PC-3 (cell line): ENCODE results near the gene PUM2. TPM values are rescaled to one million over a fixed set of nuclear protein-coding genes. Genes with fewer than 3 reads are reported as not detected.
A peak's percentile ranks its signal among the peaks of the same experiment; 100 is the strongest.

Experiments
- ATAC-seq: fragments of 200-7000 bp; cut with Tn5 transposase; 2 replicates; pipeline ENCODE4 v1.9.1; 2020; ENCODE audit warnings: mild to moderate bottlenecking, moderate library complexity
- BruUV-seq: library from RNA; stranded (reverse); fragments of 400-500 nt; replicated peaks from 2 replicates; lab custom pipeline; 2021; lab: Mats Ljungman, UMichigan
- CTCF ChIA-PET: fragments of 300-600 bp; sonication (Branson Sonifier 250); formaldehyde crosslinking; loops from one replicate; lab custom pipeline; 2022; ENCODE audit warnings: antibody characterized with exemption; lab: Charles Lee
- POLR2A ChIA-PET: fragments of 300-600 bp; sonication (Branson Sonifier 250); formaldehyde crosslinking; loops from one replicate; lab custom pipeline; 2022; ENCODE audit warnings: antibody characterized with exemption; ENCODE audit not compliant: unreplicated experiment; lab: Charles Lee
- DNase-seq: peaks from one replicate; pipeline ENCODE4 v3.0.0-alpha.2; 2015
- H2AFZ ChIP-seq: fragments of 300-600 bp; sonication (generic); 2 replicates; pipeline ENCODE4 v1.6.0; 2016; ENCODE audit warnings: antibody characterized with exemption, low read length
- H3F3A ChIP-seq: fragments of 300-600 bp; sonication (generic); one replicate; pipeline ENCODE4 v1.6.0; 2017; ENCODE audit warnings: antibody characterized with exemption, low read length, control low read depth, mild to moderate bottlenecking; ENCODE audit not compliant: unreplicated experiment
- H3K27ac ChIP-seq: fragments of 300-600 bp; sonication (generic); 2 replicates; pipeline ENCODE4 v1.5.1; 2016; ENCODE audit warnings: mild to moderate bottlenecking, low read length
- H3K27me3 ChIP-seq: fragments of 300-600 bp; sonication (generic); 2 replicates; pipeline ENCODE4 v1.6.1; 2016; ENCODE audit warnings: low read length, mixed read lengths
- H3K36me3 ChIP-seq: fragments of 300-600 bp; sonication (generic); 2 replicates; pipeline ENCODE4 v1.6.1; 2016; ENCODE audit warnings: low read depth, mixed run types, low read length, mixed read lengths
- H3K4me1 ChIP-seq: fragments of 300-600 bp; sonication (generic); 2 replicates; pipeline ENCODE4 v1.5.1; 2016; ENCODE audit warnings: low read length; ENCODE audit not compliant: insufficient read depth
- H3K4me2 ChIP-seq: fragments of 300-600 bp; sonication (generic); 2 replicates; pipeline ENCODE4 v1.6.0; 2016; ENCODE audit warnings: low read length
- H3K4me3 ChIP-seq: fragments of 300-600 bp; sonication (generic); 2 replicates; pipeline ENCODE4 v1.5.1; 2016; ENCODE audit warnings: mild to moderate bottlenecking, low read length, mixed read lengths
- H3K79me2 ChIP-seq: fragments of 300-600 bp; sonication (generic); 2 replicates; pipeline ENCODE4 v1.6.1; 2017; ENCODE audit warnings: low read length, mixed read lengths
- H3K9ac ChIP-seq: fragments of 300-600 bp; sonication (generic); 2 replicates; pipeline ENCODE4 v1.6.0; 2016; ENCODE audit warnings: mild to moderate bottlenecking, low read length
- H3K9me2 ChIP-seq: fragments of 300-600 bp; sonication (generic); replicated peaks from 2 replicates; pipeline ENCODE4 v1.6.1; 2016; ENCODE audit warnings: mixed run types, low read length, mixed read lengths
- H3K9me3 ChIP-seq: fragments of 300-600 bp; sonication (generic); 2 replicates; pipeline ENCODE4 v1.6.1; 2016; ENCODE audit warnings: low read length, mixed read lengths
- H4K20me1 ChIP-seq: fragments of 300-600 bp; sonication (generic); 2 replicates; pipeline ENCODE4 v1.6.1; 2016; ENCODE audit warnings: low read length, mixed read lengths
- EZH2 ChIP-seq: fragments of 300-600 bp; sonication (generic); IDR thresholded peaks from one replicate; pipeline ENCODE4 v1.6.1; 2017; ENCODE audit warnings: antibody characterized with exemption, mild to moderate bottlenecking, low read length; ENCODE audit not compliant: unreplicated experiment
- EZH2phosphoT487 ChIP-seq: fragments of 300-600 bp; sonication (generic); IDR thresholded peaks from 2 replicates; pipeline ENCODE4 v1.6.1; 2018; ENCODE audit warnings: mild to moderate bottlenecking, antibody characterized with exemption, low read length, borderline replicate concordance
- intact Hi-C: fragments of 100-400 bp; cut with micrococcal nuclease; formaldehyde crosslinking; loops from 2 replicates; pipeline ENCODE4 v1.9.0; 2023
- total RNA-seq: library from RNA; depleted of rRNA; stranded (reverse); fragments of >200 nt; gene quantifications from 2 replicates; pipeline ENCODE4 v1.2.3, GENCODE V29; 2014
- TF ChIP-seq, protein P1 (sequence below): fragments of 300-600 bp; sonication (generic); conservative IDR thresholded peaks from 2 replicates; pipeline ENCODE4 v1.5.1; 2017; ENCODE audit warnings: antibody characterized with exemption, low read depth, mild to moderate bottlenecking, low read length

PUM2 gene
- total RNA-seq, 1 experiment from 2014 or later: 14.9 TPM

DNA sequence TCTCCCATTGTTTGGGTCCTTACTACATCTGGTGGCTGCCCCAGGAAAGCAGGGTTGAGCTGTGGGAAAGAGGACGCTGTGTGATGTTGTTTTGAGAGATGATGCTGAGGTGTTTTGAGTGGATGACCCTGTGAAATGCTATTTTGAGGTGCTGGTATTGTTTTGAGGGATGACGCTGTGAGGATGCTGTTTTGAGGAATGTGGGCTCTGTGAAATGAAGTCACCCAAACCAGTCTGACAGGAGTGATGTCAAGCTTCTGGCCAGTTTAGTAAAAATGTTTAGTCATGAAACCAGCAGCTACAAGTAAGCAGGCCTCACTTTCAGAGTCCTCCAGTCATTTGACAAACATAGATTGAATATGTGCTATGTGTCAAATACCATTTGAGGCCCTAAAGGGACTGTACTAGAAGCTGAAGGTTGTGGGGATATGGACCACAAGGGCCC lies 16.1 kb upstream of the PUM2 start:
- CTCF ChIA-PET: no interaction called here
- DNase-seq: peak; percentile 54

DNA sequence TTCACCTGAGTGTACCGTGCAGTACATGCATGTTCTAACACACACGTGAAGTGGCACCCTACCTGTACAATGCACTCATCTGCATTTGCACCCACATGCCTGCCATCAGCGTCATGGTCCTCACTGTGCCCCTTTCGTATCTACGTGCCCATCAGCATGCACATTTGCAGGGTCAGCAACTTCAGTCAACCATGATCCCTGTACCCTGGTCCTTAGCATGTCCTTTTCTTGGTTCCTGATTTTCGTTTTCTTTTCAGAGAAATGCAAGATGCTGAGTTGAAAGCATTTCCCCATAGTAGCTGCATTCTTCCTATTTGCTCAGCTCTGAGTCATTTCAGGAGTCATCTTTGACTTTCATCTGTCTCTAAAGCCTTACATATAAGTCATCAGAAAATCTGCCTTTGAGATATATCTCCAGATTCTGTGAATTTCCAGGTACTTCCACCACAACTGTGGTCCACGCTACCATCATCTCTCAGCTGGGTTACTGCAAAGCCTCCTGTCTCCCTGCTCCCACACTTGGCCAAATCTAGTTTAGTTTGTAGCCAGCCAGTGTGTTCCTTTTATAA lies 14.7 kb upstream of the PUM2 start:
- BruUV-seq: no TSS peak
- CTCF ChIA-PET: interaction anchor here (0.6 kb wide), 2 partner anchors 18 to 242 kb away, joined by 3 read pairs; no protein-coding TSS in a partner anchor
- peak; percentile 86 for DNase-seq
- TF ChIP-seq EZH2 (no peak), EZH2phosphoT487 (no peak)
- TF ChIP-seq, protein P1, sequence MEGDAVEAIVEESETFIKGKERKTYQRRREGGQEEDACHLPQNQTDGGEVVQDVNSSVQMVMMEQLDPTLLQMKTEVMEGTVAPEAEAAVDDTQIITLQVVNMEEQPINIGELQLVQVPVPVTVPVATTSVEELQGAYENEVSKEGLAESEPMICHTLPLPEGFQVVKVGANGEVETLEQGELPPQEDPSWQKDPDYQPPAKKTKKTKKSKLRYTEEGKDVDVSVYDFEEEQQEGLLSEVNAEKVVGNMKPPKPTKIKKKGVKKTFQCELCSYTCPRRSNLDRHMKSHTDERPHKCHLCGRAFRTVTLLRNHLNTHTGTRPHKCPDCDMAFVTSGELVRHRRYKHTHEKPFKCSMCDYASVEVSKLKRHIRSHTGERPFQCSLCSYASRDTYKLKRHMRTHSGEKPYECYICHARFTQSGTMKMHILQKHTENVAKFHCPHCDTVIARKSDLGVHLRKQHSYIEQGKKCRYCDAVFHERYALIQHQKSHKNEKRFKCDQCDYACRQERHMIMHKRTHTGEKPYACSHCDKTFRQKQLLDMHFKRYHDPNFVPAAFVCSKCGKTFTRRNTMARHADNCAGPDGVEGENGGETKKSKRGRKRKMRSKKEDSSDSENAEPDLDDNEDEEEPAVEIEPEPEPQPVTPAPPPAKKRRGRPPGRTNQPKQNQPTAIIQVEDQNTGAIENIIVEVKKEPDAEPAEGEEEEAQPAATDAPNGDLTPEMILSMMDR: no peak
- H3K79me2 ChIP-seq: no peaks in the 10 kb centered on the region
- no peaks in the 10 kb centered on the region for H3K27me3 ChIP-seq
- intact Hi-C loops: no loop called here
- peak overlapping the region; percentile 32 for H3K27ac ChIP-seq
- H3K4me1 ChIP-seq: peaks cover 22% of the 10 kb centered on the region
- no peaks in the 10 kb centered on the region for H3K9me2 ChIP-seq
- no peaks in the 10 kb centered on the region for H4K20me1 ChIP-seq
- POLR2A ChIA-PET: no interaction called here
- ATAC-seq: peak; percentile 97
- no peaks in the 10 kb centered on the region for H3F3A ChIP-seq
- no peaks in the 10 kb centered on the region for H3K9me3 ChIP-seq
- peak overlapping the region; percentile 27 for H3K4me2 ChIP-seq
- no peak overlapping the region for H2AFZ ChIP-seq
- no peaks in the 10 kb centered on the region for H3K36me3 ChIP-seq
- no peak overlapping the region for H3K4me3 ChIP-seq
- no peak overlapping the region for H3K9ac ChIP-seq

More for the DNA sequence above, 16.1 kb upstream of the PUM2 start:
- Histone ChIP-seq H3K4me1 (peaks cover 22% of the 10 kb centered on the region), H3K27me3 (no peaks in the 10 kb centered on the region), H3K9me2 (no peaks in the 10 kb centered on the region), H4K20me1 (no peaks in the 10 kb centered on the region), H3K9me3 (no peaks in the 10 kb centered on the region), H3K4me3 (no peak overlapping the region), H3K79me2 (no peaks in the 10 kb centered on the region), H3F3A (no peaks in the 10 kb centered on the region), H3K36me3 (no peaks in the 10 kb centered on the region), H3K4me2 (no peak overlapping the region), H3K27ac (no peak overlapping the region), H2AFZ (no peak overlapping the region), H3K9ac (no peak overlapping the region)
- POLR2A ChIA-PET: no interaction called here
- no TSS peak for BruUV-seq
- TF ChIP-seq, protein P1: no peak
- no peak for TF ChIP-seq EZH2phosphoT487
- no peak for TF ChIP-seq EZH2
- ATAC-seq: no peak
- intact Hi-C loops: no loop called here

DNA sequence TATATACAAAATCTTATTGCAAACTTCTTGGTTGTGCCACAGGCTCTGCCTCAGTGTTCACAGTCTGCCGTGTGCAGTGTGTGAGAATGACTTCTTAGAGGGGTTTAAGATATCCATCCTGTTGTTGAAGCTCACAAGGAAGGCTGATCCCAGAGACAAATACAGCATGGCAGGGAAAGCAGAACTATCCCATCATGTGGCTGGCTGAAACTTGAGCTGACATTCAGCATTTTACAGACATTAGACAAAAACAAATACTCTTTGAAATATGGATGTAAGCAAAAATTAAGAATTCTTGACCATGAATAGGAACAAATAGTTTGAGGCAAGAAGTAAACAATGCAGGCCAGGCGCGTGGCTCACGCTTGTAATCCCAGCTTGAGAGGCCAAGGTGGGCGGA lies 12.9 kb upstream of the PUM2 start:
- no peak overlapping the region for H3K27ac ChIP-seq
- no peaks in the 10 kb centered on the region for H3F3A ChIP-seq
- ATAC-seq: no peak
- no peak overlapping the region for H3K4me3 ChIP-seq
- no TSS peak for BruUV-seq
- ChIA-PET POLR2A (no interaction called here), CTCF (no interaction called here)
- no peak overlapping the region for H2AFZ ChIP-seq
- intact Hi-C loops: no loop called here
- no peaks in the 10 kb centered on the region for H3K79me2 ChIP-seq
- H3K9me3 ChIP-seq: no peaks in the 10 kb centered on the region
- no peaks in the 10 kb centered on the region for H3K27me3 ChIP-seq
- no peaks in the 10 kb centered on the region for H3K36me3 ChIP-seq
- peaks cover 22% of the 10 kb centered on the region for H3K4me1 ChIP-seq
- no peaks in the 10 kb centered on the region for H3K9me2 ChIP-seq
- TF ChIP-seq, protein P1: no peak
- TF ChIP-seq EZH2 (no peak), EZH2phosphoT487 (no peak)
- no peak for DNase-seq
- no peaks in the 10 kb centered on the region for H4K20me1 ChIP-seq
- H3K4me2 ChIP-seq: no peak overlapping the region
- no peak overlapping the region for H3K9ac ChIP-seq
